ENCODE results near the gene FGFR1OP2. TPM values are rescaled to one million over a fixed set of nuclear protein-coding genes. Genes with fewer than 3 reads are reported as not detected.
A peak's percentile ranks its signal among the peaks of the same experiment; 100 is the strongest.

Gene FGFR1OP2
- total RNA-seq, 4 donors from 2014 or later = 68.1 to 134 (median 96.9) TPM

DNA sequence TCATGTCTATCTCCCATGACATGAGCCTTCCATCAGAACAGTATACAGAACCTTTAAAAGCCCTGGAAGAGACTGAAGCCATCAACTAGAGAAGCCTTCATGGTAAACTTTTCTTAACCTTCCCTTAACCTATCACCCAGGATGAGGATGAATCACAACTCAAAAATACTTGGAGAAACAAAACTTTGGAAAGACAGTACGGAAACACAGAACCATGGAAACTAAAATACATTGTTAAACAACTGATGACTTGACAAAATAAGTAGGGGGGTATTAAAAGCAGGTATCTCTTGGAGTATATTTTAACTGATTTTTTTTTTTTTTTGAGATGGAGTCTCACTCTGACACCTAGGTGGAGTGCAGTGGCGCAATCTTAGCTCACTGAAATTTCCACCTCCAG, 67.2 kb downstream of the FGFR1OP2 start:
- no peak overlapping the region for H3K27ac ChIP-seq
- H3K27me3 ChIP-seq = no peaks in the 10 kb centered on the region
- H3K4me3 ChIP-seq (replicated peaks in 1 of 3) = no peak overlapping the region
- H3K4me1 ChIP-seq = no peaks in the 10 kb centered on the region
- no peaks in the 10 kb centered on the region for H3K9me3 ChIP-seq
- 91 to 92% methylated on average over 2 of the region's 2 CpGs for WGBS, 2 donors
- no peaks in the 10 kb centered on the region for H3K36me3 ChIP-seq
- DNase-seq = no peak
- TF ChIP-seq, protein P1, sequence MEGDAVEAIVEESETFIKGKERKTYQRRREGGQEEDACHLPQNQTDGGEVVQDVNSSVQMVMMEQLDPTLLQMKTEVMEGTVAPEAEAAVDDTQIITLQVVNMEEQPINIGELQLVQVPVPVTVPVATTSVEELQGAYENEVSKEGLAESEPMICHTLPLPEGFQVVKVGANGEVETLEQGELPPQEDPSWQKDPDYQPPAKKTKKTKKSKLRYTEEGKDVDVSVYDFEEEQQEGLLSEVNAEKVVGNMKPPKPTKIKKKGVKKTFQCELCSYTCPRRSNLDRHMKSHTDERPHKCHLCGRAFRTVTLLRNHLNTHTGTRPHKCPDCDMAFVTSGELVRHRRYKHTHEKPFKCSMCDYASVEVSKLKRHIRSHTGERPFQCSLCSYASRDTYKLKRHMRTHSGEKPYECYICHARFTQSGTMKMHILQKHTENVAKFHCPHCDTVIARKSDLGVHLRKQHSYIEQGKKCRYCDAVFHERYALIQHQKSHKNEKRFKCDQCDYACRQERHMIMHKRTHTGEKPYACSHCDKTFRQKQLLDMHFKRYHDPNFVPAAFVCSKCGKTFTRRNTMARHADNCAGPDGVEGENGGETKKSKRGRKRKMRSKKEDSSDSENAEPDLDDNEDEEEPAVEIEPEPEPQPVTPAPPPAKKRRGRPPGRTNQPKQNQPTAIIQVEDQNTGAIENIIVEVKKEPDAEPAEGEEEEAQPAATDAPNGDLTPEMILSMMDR (IDR thresholded peaks at IDR 0.05) = no peak
- no peak for TF ChIP-seq POLR2A (IDR thresholded peaks at IDR 0.05)
- intact Hi-C loops (cut with DNase I) = no loop called here

DNA sequence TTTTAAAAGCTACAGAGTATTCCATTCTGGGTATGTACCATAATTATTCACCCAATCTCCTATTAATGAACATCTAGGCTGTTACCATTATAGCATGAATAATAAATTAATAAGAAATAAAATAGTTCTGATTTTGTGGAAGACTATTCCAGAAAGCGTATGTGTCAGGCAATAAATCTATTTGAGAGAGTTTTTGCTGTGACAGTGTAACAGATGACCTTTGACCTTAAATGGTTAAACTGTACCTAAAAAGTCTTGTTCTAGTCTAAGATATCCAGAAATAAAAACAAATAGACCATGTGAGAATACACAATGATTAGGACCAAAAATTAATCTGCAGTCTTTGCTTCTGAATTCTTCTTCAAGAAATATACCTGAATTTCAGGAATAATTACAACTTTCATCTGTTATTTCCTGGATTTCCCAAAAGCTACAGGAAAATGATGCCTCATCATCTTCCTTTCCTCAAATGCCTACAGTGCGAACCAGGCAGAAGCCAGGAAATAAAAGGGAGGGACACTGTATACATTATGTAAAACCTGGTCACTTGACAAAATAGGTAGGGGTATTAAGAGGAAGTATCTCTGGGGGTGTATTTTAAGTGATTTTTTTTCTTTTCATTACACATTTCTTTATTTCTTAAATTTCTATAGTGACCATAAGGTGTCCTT, 68.7 kb downstream of the FGFR1OP2 start:
- no peaks in the 10 kb centered on the region for H3K36me3 ChIP-seq
- 80 to 90% methylated on average over 2 of the region's 2 CpGs for WGBS, 2 donors
- H3K4me1 ChIP-seq = peaks cover 0 to 2% of the 10 kb centered on the region in 2 donors
- H3K27ac ChIP-seq = no peak overlapping the region
- intact Hi-C loops (cut with DNase I) = no loop called here
- H3K27me3 ChIP-seq = no peaks in the 10 kb centered on the region
- TF ChIP-seq, protein P1 (IDR thresholded peaks at IDR 0.05) = no peak
- no peak for TF ChIP-seq POLR2A (IDR thresholded peaks at IDR 0.05)
- no peaks in the 10 kb centered on the region for H3K9me3 ChIP-seq
- DNase-seq = no peak
- no peak overlapping the region for H3K4me3 ChIP-seq (replicated peaks in 1 of 3)

DNA sequence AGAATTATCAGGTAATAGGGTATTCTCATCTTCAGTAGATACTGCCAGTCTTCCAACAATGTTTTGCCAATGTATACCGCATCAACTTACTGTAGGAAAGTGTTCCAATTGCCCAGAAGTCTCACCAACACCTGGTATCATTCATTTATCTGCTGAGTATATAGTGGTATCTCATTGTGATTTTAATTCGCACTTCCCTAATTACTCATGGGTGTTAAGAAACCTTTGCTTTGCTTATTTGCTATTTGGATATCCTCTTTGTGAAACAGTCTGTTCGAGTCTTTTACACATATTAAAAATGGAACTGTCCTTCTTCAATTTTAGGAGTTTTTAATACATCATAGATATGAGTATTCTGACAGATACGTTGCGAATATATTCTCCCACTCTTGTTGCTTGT, 69.8 kb downstream of the FGFR1OP2 start:
- no peak overlapping the region for H3K27ac ChIP-seq
- DNase-seq = no peak
- H3K27me3 ChIP-seq = no peaks in the 10 kb centered on the region
- H3K36me3 ChIP-seq = no peaks in the 10 kb centered on the region
- H3K9me3 ChIP-seq = no peaks in the 10 kb centered on the region
- no peak overlapping the region for H3K4me3 ChIP-seq (replicated peaks in 1 of 3)
- 93 to 95% methylated on average over 5 of the region's 5 CpGs for WGBS, 2 donors
- no peak for TF ChIP-seq POLR2A (IDR thresholded peaks at IDR 0.05)
- TF ChIP-seq, protein P1 (IDR thresholded peaks at IDR 0.05) = no peak
- H3K4me1 ChIP-seq = peaks cover 8 to 14% of the 10 kb centered on the region in 2 donors
- intact Hi-C loops (cut with DNase I) = no loop called here

DNA sequence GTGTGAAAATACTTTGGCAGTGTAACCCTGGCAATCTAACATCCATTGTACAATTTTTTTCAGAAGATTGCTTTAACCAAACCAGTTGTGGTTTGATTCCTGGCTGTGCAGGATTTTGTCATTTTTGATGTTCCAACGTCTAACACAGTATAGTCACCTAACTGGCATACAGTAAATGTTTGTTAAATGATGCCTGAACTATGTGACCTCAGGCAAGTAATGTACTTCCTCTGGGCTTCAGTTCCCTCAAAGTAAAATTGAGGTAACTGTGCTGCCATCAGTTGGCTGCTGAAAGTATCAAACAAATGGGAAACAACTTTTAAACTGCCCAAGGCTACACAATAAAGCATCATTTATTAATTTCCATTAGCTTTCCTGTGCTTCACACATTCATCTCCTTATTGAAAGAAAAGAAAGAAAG, 71.6 kb downstream of the FGFR1OP2 start:
- Histone ChIP-seq H3K4me3 (replicated peaks in 1 of 3) (no peak overlapping the region), H3K27me3 (no peaks in the 10 kb centered on the region), H3K4me1 (peaks cover 15 to 18% of the 10 kb centered on the region in 2 donors), H3K9me3 (no peaks in the 10 kb centered on the region), H3K27ac (no peak overlapping the region), H3K36me3 (no peaks in the 10 kb centered on the region)
- WGBS, 2 donors = 75 to 79% methylated on average over 1 of the region's 1 CpG
- TF ChIP-seq, protein P1 (IDR thresholded peaks at IDR 0.05) = no peak
- TF ChIP-seq POLR2A (IDR thresholded peaks at IDR 0.05) = no peak
- no peak for DNase-seq
- intact Hi-C loops (cut with DNase I) = loop anchor here (5.0 kb wide), 1 partner anchor 68 kb away; no protein-coding TSS in a partner anchor

DNA sequence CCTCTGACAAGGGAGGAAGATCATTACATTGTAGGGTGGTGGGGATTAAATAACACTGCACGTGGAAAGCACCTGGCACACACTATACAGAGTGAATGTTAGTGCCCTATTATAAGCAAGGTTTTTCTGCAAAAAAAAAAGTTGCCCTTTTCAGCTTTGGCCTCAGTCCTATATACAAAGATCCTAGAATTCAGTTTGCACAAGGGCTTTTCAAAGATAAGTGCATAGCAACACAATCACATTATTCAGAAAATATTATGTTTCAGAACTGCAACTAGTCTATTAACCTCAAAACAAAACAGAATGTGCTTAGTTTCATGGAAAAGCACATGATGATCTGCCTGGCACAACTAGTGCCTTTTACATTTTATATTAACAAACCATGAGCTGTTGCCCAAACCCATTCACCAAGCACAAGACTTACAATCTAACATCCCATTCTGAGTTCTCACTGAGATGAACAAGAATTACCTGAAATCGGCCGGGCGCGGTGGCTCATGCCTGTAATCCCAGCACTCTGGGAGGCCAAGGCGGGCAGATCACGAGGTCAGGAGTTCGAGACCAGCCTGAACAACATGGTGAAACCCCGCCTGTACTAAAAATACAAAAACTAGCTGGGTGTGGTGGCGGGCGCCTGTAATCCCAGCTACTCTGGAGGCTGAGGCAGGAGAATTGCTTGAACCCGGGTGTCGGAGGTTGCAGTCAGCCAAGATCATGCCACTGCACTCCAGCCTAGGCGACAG, 74.1 kb downstream of the FGFR1OP2 start:
- peak in 1 of 2 donors; percentile 7 for DNase-seq
- Histone ChIP-seq H3K27ac (no peak overlapping the region), H3K4me1 (peaks cover 17 to 24% of the 10 kb centered on the region in 2 donors), H3K27me3 (no peaks in the 10 kb centered on the region), H3K9me3 (no peaks in the 10 kb centered on the region), H3K36me3 (no peaks in the 10 kb centered on the region), H3K4me3 (replicated peaks in 1 of 3) (no peak overlapping the region)
- intact Hi-C loops (cut with DNase I) = loop anchor here (5.0 kb wide), 1 partner anchor 70 kb away; no protein-coding TSS in a partner anchor
- TF ChIP-seq POLR2A (IDR thresholded peaks at IDR 0.05) = no peak
- WGBS, 2 donors = 91 to 93% methylated on average over 14 of the region's 14 CpGs
